ENCODE data around the gene ARID1A. TPM values are rescaled to one million over a fixed set of nuclear protein-coding genes. Genes with fewer than 3 reads are reported as not detected.
"Not testable (repeated sequence)": the region's sequence is repeated elsewhere in the genome, so short reads cannot be mapped to it uniquely, and the experiment has no call there.

ARID1A gene
- polyA plus RNA-seq (2013, experiment 1 of 2) = 96.8 TPM
- polyA plus RNA-seq (2013, experiment 2 of 2) = 97.9 TPM

GRCh38 chr1:26695356-26696118, at the start of gene ARID1A:
Gene ARID1A, plus strand, starts transcription at chr1:26696015. Its CDS starts 389 bp downstream, at chr1:26696404.
- Histone ChIP-seq H3K79me1 (ENCODE audit: low read length) (no peaks in the 10 kb centered on the region), H2BK5ac (ENCODE audit: low read length) (peak within 1 kb of the TSS; percentile 97), H3K4ac (ENCODE audit: low read depth, low read length) (peak within 1 kb of the TSS; percentile 100), H3K27ac (ENCODE audit: low read depth, low read length) (peak within 1 kb of the TSS; percentile 99), H3K56ac (ENCODE audit: low read length) (peak within 1 kb of the TSS; percentile 96), H2BK15ac (replicated peaks; ENCODE audit: low read depth) (no peak within 1 kb of the TSS), H3K36me3 (ENCODE audit: control insufficient read depth, insufficient read depth, low read length) (no peaks in the 10 kb centered on the region), H3K4me1 (ENCODE audit: control insufficient read depth, low read depth, low read length) (peaks cover 19% of the 10 kb centered on the region), H3K27me3 (ENCODE audit: insufficient read depth, low read length, poor library complexity) (no peaks in the 10 kb centered on the region), H3K4me3 (ENCODE audit: low read length) (peak within 1 kb of the TSS; percentile 82), H3K79me2 (ENCODE audit: control insufficient read depth, insufficient read depth, low read length) (peaks cover 43% of the 10 kb centered on the region), H2BK120ac (ENCODE audit: low read depth, low read length) (peak within 1 kb of the TSS; percentile 96), H2AK5ac (ENCODE audit: low read length) (no peak within 1 kb of the TSS), H3K18ac (ENCODE audit: low read length) (peak within 1 kb of the TSS; percentile 100), H3K23ac (ENCODE audit: low read length) (peak within 1 kb of the TSS; percentile 90), H4K8ac (ENCODE audit: low read depth, low read length) (no peak within 1 kb of the TSS), H3K4me2 (ENCODE audit: low read length) (peak within 1 kb of the TSS; percentile 72), H4K5ac (ENCODE audit: low read length) (no peak within 1 kb of the TSS), H3K9ac (ENCODE audit: low read length) (peak within 1 kb of the TSS; percentile 94)
- peak; percentile 98 for DNase-seq
- no CpG with 5 or more reads among the region's 80 CpGs for WGBS (ENCODE audit: extremely low coverage, insufficient coverage, low lambda C conversion rate)

GRCh38 chr1:26664802-26665201, 31.0 kb upstream of the ARID1A start:
- no peak overlapping the region for H2BK5ac ChIP-seq (ENCODE audit: low read length)
- H3K27ac ChIP-seq (ENCODE audit: low read depth, low read length) = no peak overlapping the region
- H3K56ac ChIP-seq (ENCODE audit: low read length) = no peak overlapping the region
- H3K4me3 ChIP-seq (ENCODE audit: low read length) = no peak overlapping the region
- no peak overlapping the region for H3K18ac ChIP-seq (ENCODE audit: low read length)
- no peak overlapping the region for H3K4ac ChIP-seq (ENCODE audit: low read depth, low read length)
- no peak overlapping the region for H3K9ac ChIP-seq (ENCODE audit: low read length)
- no peaks in the 10 kb centered on the region for H3K79me2 ChIP-seq (ENCODE audit: control insufficient read depth, insufficient read depth, low read length)
- no peaks in the 10 kb centered on the region for H3K27me3 ChIP-seq (ENCODE audit: insufficient read depth, low read length, poor library complexity)
- no peak overlapping the region for H4K8ac ChIP-seq (ENCODE audit: low read depth, low read length)
- H3K36me3 ChIP-seq (ENCODE audit: control insufficient read depth, insufficient read depth, low read length) = no peaks in the 10 kb centered on the region
- H2BK15ac ChIP-seq (replicated peaks; ENCODE audit: low read depth) = no peak overlapping the region
- H3K4me2 ChIP-seq (ENCODE audit: low read length) = no peak overlapping the region
- no peak overlapping the region for H2BK120ac ChIP-seq (ENCODE audit: low read depth, low read length)
- no peak overlapping the region for H4K5ac ChIP-seq (ENCODE audit: low read length)
- no peaks in the 10 kb centered on the region for H3K79me1 ChIP-seq (ENCODE audit: low read length)
- DNase-seq = peak; percentile 29
- H3K4me1 ChIP-seq (ENCODE audit: control insufficient read depth, low read depth, low read length) = no peaks in the 10 kb centered on the region
- no peak overlapping the region for H2AK5ac ChIP-seq (ENCODE audit: low read length)
- no CpG with 5 or more reads among the region's 2 CpGs for WGBS (ENCODE audit: extremely low coverage, insufficient coverage, low lambda C conversion rate)
- H3K23ac ChIP-seq (ENCODE audit: low read length) = no peak overlapping the region

- Histone ChIP-seq H2BK120ac (ENCODE audit: low read depth, low read length) (no peak overlapping the region), H3K18ac (ENCODE audit: low read length) (no peak overlapping the region), H3K79me1 (ENCODE audit: low read length) (no peaks in the 10 kb centered on the region), H3K4me3 (ENCODE audit: low read length) (no peak overlapping the region), H4K5ac (ENCODE audit: low read length) (no peak overlapping the region), H3K4me1 (ENCODE audit: control insufficient read depth, low read depth, low read length) (no peaks in the 10 kb centered on the region), H2BK15ac (replicated peaks; ENCODE audit: low read depth) (no peak overlapping the region), H3K9ac (ENCODE audit: low read length) (no peak overlapping the region), H3K27me3 (ENCODE audit: insufficient read depth, low read length, poor library complexity) (no peaks in the 10 kb centered on the region), H3K36me3 (ENCODE audit: control insufficient read depth, insufficient read depth, low read length) (no peaks in the 10 kb centered on the region), H2AK5ac (ENCODE audit: low read length) (no peak overlapping the region), H4K8ac (ENCODE audit: low read depth, low read length) (no peak overlapping the region), H3K56ac (ENCODE audit: low read length) (no peak overlapping the region), H3K23ac (ENCODE audit: low read length) (no peak overlapping the region), H3K27ac (ENCODE audit: low read depth, low read length) (no peak overlapping the region), H3K4me2 (ENCODE audit: low read length) (no peak overlapping the region), H3K79me2 (ENCODE audit: control insufficient read depth, insufficient read depth, low read length) (no peaks in the 10 kb centered on the region), H3K4ac (ENCODE audit: low read depth, low read length) (no peak overlapping the region), H2BK5ac (ENCODE audit: low read length) (no peak overlapping the region)
- DNase-seq = peak; percentile 21
- WGBS (ENCODE audit: extremely low coverage, insufficient coverage, low lambda C conversion rate) = no CpG with 5 or more reads among the region's 1 CpG
These were observed 29.0 kb upstream of the ARID1A start for GRCh38 chr1:26666855-26667254.

- not testable (repeated sequence) for H3K27me3 ChIP-seq (ENCODE audit: insufficient read depth, low read length, poor library complexity); H3K4ac ChIP-seq (ENCODE audit: low read depth, low read length); H2BK15ac ChIP-seq (replicated peaks; ENCODE audit: low read depth); H3K18ac ChIP-seq (ENCODE audit: low read length); H3K4me3 ChIP-seq (ENCODE audit: low read length); H3K79me1 ChIP-seq (ENCODE audit: low read length); H2AK5ac ChIP-seq (ENCODE audit: low read length); H3K36me3 ChIP-seq (ENCODE audit: control insufficient read depth, insufficient read depth, low read length); H3K79me2 ChIP-seq (ENCODE audit: control insufficient read depth, insufficient read depth, low read length); H3K4me1 ChIP-seq (ENCODE audit: control insufficient read depth, low read depth, low read length); H4K8ac ChIP-seq (ENCODE audit: low read depth, low read length); H3K27ac ChIP-seq (ENCODE audit: low read depth, low read length); H2BK120ac ChIP-seq (ENCODE audit: low read depth, low read length); H3K56ac ChIP-seq (ENCODE audit: low read length); H3K23ac ChIP-seq (ENCODE audit: low read length); H3K9ac ChIP-seq (ENCODE audit: low read length); H3K4me2 ChIP-seq (ENCODE audit: low read length); H4K5ac ChIP-seq (ENCODE audit: low read length); H2BK5ac ChIP-seq (ENCODE audit: low read length)
- no CpG with 5 or more reads among the region's 4 CpGs for WGBS (ENCODE audit: extremely low coverage, insufficient coverage, low lambda C conversion rate)
- DNase-seq = peak; percentile 44
These were observed 27.6 kb upstream of the ARID1A start for GRCh38 chr1:26668106-26668786.

GRCh38 chr1:26677306-26678115, 18.3 kb upstream of the ARID1A start:
- no peak overlapping the region for H3K18ac ChIP-seq (ENCODE audit: low read length)
- H3K79me1 ChIP-seq (ENCODE audit: low read length) = no peaks in the 10 kb centered on the region
- H4K5ac ChIP-seq (ENCODE audit: low read length) = no peak overlapping the region
- H3K9ac ChIP-seq (ENCODE audit: low read length) = no peak overlapping the region
- no peak overlapping the region for H2BK15ac ChIP-seq (replicated peaks; ENCODE audit: low read depth)
- no peak overlapping the region for H2AK5ac ChIP-seq (ENCODE audit: low read length)
- no peak overlapping the region for H3K4me3 ChIP-seq (ENCODE audit: low read length)
- H3K36me3 ChIP-seq (ENCODE audit: control insufficient read depth, insufficient read depth, low read length) = no peaks in the 10 kb centered on the region
- peak; percentile 93 for DNase-seq
- H3K4ac ChIP-seq (ENCODE audit: low read depth, low read length) = no peak overlapping the region
- no peak overlapping the region for H3K56ac ChIP-seq (ENCODE audit: low read length)
- H3K27ac ChIP-seq (ENCODE audit: low read depth, low read length) = no peak overlapping the region
- no peak overlapping the region for H3K4me2 ChIP-seq (ENCODE audit: low read length)
- no peak overlapping the region for H3K23ac ChIP-seq (ENCODE audit: low read length)
- H3K4me1 ChIP-seq (ENCODE audit: control insufficient read depth, low read depth, low read length) = no peaks in the 10 kb centered on the region
- H4K8ac ChIP-seq (ENCODE audit: low read depth, low read length) = no peak overlapping the region
- no peak overlapping the region for H2BK120ac ChIP-seq (ENCODE audit: low read depth, low read length)
- H2BK5ac ChIP-seq (ENCODE audit: low read length) = no peak overlapping the region
- no peaks in the 10 kb centered on the region for H3K79me2 ChIP-seq (ENCODE audit: control insufficient read depth, insufficient read depth, low read length)
- no peaks in the 10 kb centered on the region for H3K27me3 ChIP-seq (ENCODE audit: insufficient read depth, low read length, poor library complexity)
- WGBS (ENCODE audit: extremely low coverage, insufficient coverage, low lambda C conversion rate) = no CpG with 5 or more reads among the region's 9 CpGs

Measured in mesendoderm (in vitro differentiated cells).